HG03439 (cell line): ENCODE results near the gene TIAM2.

Experiments
- ATAC-seq: cut with Tn5 transposase; IDR thresholded peaks from one replicate; pipeline ENCODE4 v1.9.1; 2021; ENCODE audit warnings: mild to moderate bottlenecking, moderate library complexity; ENCODE audit not compliant: unreplicated experiment

The TIAM2 gene

GRCh38 chr6:155122199-155122950, 127.3 kb downstream of the TIAM2 start:
- ATAC-seq: no peak

- ATAC-seq: no peak
Measured at GRCh38 chr6:155123520-155123919, 128.4 kb downstream of the TIAM2 start.

- ATAC-seq: no peak
Measured at GRCh38 chr6:155125906-155126305, 130.8 kb downstream of the TIAM2 start.

- ATAC-seq: peak; percentile 56
Measured at GRCh38 chr6:155126727-155127439, 131.8 kb downstream of the TIAM2 start.

- ATAC-seq: no peak
Measured at GRCh38 chr6:155128977-155129376, 133.9 kb downstream of the TIAM2 start.

GRCh38 chr6:155129744-155130143, 134.6 kb downstream of the TIAM2 start:
- ATAC-seq: no peak

GRCh38 chr6:155130161-155130853, 135.2 kb downstream of the TIAM2 start:
- ATAC-seq: no peak

- ATAC-seq: no peak
Measured at GRCh38 chr6:155132617-155133016, 137.5 kb downstream of the TIAM2 start.

GRCh38 chr6:155141002-155141401, 145.9 kb downstream of the TIAM2 start:
- ATAC-seq: no peak

GRCh38 chr6:155141512-155141911, 146.4 kb downstream of the TIAM2 start:
- no peak for ATAC-seq

- ATAC-seq: no peak
Measured at GRCh38 chr6:155142168-155143028, 147.3 kb downstream of the TIAM2 start.

- ATAC-seq: no peak
Measured at GRCh38 chr6:155143029-155143577, 148.0 kb downstream of the TIAM2 start.

- ATAC-seq: no peak
Measured at GRCh38 chr6:155143578-155144106, 148.5 kb downstream of the TIAM2 start.

- no peak for ATAC-seq
Measured at GRCh38 chr6:155146205-155146604, 151.1 kb downstream of the TIAM2 start.

GRCh38 chr6:155147958-155148663, 153.0 kb downstream of the TIAM2 start:
- no peak for ATAC-seq

GRCh38 chr6:155150967-155151671, 156.0 kb downstream of the TIAM2 start:
- no peak for ATAC-seq

- ATAC-seq: no peak
Measured at GRCh38 chr6:155152211-155153076, 157.3 kb downstream of the TIAM2 start.
